ENCODE results near the gene PAX4. TPM values are rescaled to one million over a fixed set of nuclear protein-coding genes. Genes with fewer than 3 reads are reported as not detected.

PAX4 gene
- total RNA-seq, 1 donor from 2014 or later: 23.6 TPM

DNA sequence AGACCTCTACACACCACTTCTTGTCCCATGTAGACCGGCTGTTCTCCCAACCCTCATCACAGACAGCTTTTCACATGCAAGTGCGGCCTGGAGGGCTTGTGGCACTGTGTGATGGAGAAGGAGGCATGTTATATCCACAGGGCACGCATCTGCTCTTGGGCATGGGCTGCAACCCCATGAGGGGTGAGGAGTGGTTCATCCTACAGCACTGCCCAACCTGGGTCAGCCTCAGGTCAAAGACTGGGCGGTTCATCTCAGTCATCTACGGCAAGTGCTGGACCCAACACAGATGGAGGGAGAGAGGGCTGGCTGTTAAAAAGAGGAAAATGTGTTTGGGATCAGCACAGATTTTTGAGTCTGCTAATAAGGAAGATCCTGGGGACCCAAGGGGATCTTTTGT is 22.2 kb downstream of the PAX4 start:
- H3K4me1 Mint-ChIP-seq (ENCODE audit: low read depth): no peaks in the 10 kb centered on the region
- no peak for DNase-seq (ENCODE audit: low spot score, unreplicated experiment)

DNA sequence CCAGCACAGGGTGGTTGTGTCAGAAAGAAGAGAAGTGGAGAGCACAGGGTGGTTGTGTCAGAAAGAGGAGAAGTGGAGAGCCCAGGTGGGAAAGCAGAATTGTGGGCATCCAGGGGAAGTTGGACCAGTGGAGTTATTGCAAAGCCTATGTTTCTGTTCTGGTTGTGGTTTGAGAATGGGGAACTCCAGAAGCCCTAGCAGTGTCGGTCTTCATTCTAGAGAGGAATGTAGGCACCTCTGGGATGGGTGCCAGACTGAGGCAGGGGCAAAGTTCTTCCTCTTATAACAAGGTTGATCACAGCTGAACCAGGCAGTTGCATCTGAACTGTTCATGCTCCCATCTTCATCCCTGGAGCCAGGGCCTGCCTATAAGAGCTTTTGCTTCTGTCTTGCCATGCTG is 23.5 kb downstream of the PAX4 start:
- Mint-ChIP-seq H3K36me3 (ENCODE audit: insufficient read depth) (peaks cover 16% of the 10 kb centered on the region), H3K27ac (no peak overlapping the region), H3K4me1 (ENCODE audit: low read depth) (peaks cover 3% of the 10 kb centered on the region), H3K4me3 (ENCODE audit: low read depth) (no peak overlapping the region), H3K27me3 (peaks cover 5% of the 10 kb centered on the region), H3K9me3 (ENCODE audit: low read depth) (no peaks in the 10 kb centered on the region)
- DNase-seq (ENCODE audit: low spot score, unreplicated experiment): no peak
- TF ChIP-seq, protein P1, sequence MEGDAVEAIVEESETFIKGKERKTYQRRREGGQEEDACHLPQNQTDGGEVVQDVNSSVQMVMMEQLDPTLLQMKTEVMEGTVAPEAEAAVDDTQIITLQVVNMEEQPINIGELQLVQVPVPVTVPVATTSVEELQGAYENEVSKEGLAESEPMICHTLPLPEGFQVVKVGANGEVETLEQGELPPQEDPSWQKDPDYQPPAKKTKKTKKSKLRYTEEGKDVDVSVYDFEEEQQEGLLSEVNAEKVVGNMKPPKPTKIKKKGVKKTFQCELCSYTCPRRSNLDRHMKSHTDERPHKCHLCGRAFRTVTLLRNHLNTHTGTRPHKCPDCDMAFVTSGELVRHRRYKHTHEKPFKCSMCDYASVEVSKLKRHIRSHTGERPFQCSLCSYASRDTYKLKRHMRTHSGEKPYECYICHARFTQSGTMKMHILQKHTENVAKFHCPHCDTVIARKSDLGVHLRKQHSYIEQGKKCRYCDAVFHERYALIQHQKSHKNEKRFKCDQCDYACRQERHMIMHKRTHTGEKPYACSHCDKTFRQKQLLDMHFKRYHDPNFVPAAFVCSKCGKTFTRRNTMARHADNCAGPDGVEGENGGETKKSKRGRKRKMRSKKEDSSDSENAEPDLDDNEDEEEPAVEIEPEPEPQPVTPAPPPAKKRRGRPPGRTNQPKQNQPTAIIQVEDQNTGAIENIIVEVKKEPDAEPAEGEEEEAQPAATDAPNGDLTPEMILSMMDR (IDR thresholded peaks at IDR 0.05; ENCODE audit: unreplicated experiment): no peak

More for the DNA sequence above, 22.2 kb downstream of the PAX4 start:
- peaks cover 5% of the 10 kb centered on the region for H3K27me3 Mint-ChIP-seq
- H3K4me3 Mint-ChIP-seq (ENCODE audit: low read depth): no peak overlapping the region
- H3K9me3 Mint-ChIP-seq (ENCODE audit: low read depth): no peaks in the 10 kb centered on the region
- TF ChIP-seq, protein P1 (IDR thresholded peaks at IDR 0.05; ENCODE audit: unreplicated experiment): no peak
- no peak overlapping the region for H3K27ac Mint-ChIP-seq
- H3K36me3 Mint-ChIP-seq (ENCODE audit: insufficient read depth): peaks cover 9% of the 10 kb centered on the region

DNA sequence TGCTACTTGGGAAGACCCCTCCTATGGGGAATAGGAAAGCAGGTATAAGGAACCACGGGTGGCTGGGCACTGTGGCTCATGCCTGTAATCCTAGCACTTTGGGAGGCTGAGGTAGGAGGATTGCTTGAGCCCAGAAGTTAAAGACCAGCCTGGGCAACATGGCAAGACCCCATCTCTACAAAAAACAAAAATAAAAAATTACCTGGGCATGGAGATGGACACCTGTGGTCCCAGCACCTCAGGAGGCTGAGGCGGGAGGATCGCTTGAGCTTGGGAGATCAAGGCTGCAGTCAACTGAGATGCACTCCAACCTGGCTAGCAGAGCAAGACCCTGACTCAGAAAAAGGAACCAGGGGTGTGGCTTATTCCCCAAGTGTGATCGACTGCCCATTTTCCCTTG is 25.4 kb downstream of the PAX4 start:
- Mint-ChIP-seq H3K4me3 (ENCODE audit: low read depth) (no peak overlapping the region), H3K36me3 (ENCODE audit: insufficient read depth) (peaks cover 16% of the 10 kb centered on the region), H3K9me3 (ENCODE audit: low read depth) (no peaks in the 10 kb centered on the region), H3K27me3 (peaks cover 2% of the 10 kb centered on the region), H3K4me1 (ENCODE audit: low read depth) (peaks cover 6% of the 10 kb centered on the region), H3K27ac (no peak overlapping the region)
- no peak for DNase-seq (ENCODE audit: low spot score, unreplicated experiment)
- TF ChIP-seq, protein P1 (IDR thresholded peaks at IDR 0.05; ENCODE audit: unreplicated experiment): no peak

DNA sequence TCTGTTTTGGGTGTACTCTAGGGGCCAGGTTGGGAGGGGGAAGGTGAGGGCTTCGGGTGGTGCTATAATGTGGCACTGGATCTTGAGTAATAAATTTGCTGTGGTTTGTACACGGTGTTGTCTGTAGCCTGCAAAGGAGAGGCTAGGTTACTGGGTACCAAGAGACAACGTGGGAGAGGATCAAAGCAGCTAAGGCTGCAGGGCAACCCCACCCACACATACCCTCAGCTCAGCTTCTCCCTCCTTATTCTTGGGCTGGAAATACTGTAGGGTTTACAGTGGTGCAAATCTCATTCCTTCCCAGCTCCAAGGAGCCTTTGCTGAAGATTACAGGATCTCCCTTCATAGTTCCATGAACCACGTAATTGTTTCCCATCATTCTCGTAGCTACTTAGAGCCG is 26.4 kb downstream of the PAX4 start:
- H3K4me3 Mint-ChIP-seq (ENCODE audit: low read depth): no peak overlapping the region
- TF ChIP-seq, protein P1 (IDR thresholded peaks at IDR 0.05; ENCODE audit: unreplicated experiment): no peak
- H3K27ac Mint-ChIP-seq: peak overlapping the region; percentile 13
- H3K4me1 Mint-ChIP-seq (ENCODE audit: low read depth): peaks cover 6% of the 10 kb centered on the region
- H3K9me3 Mint-ChIP-seq (ENCODE audit: low read depth): no peaks in the 10 kb centered on the region
- H3K36me3 Mint-ChIP-seq (ENCODE audit: insufficient read depth): peaks cover 18% of the 10 kb centered on the region
- no peaks in the 10 kb centered on the region for H3K27me3 Mint-ChIP-seq
- no peak for DNase-seq (ENCODE audit: low spot score, unreplicated experiment)

DNA sequence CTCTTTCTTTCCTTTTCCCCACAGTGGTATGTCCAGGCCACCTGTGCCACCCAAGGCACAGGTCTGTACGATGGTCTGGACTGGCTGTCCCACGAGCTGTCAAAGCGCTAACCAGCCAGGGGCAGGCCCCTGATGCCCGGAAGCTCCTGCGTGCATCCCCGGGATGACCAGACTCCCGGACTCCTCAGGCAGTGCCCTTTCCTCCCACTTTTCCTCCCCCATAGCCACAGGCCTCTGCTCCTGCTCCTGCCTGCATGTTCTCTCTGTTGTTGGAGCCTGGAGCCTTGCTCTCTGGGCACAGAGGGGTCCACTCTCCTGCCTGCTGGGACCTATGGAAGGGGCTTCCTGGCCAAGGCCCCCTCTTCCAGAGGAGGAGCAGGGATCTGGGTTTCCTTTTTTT is 26.8 kb downstream of the PAX4 start:
- H3K36me3 Mint-ChIP-seq (ENCODE audit: insufficient read depth): peaks cover 18% of the 10 kb centered on the region
- TF ChIP-seq, protein P1 (IDR thresholded peaks at IDR 0.05; ENCODE audit: unreplicated experiment): no peak
- no peaks in the 10 kb centered on the region for H3K27me3 Mint-ChIP-seq
- DNase-seq (ENCODE audit: low spot score, unreplicated experiment): no peak
- H3K27ac Mint-ChIP-seq: peak overlapping the region; percentile 13
- H3K9me3 Mint-ChIP-seq (ENCODE audit: low read depth): no peaks in the 10 kb centered on the region
- no peak overlapping the region for H3K4me3 Mint-ChIP-seq (ENCODE audit: low read depth)
- peaks cover 6% of the 10 kb centered on the region for H3K4me1 Mint-ChIP-seq (ENCODE audit: low read depth)
